ENCODE data around the gene DDR2.
"Not testable (repeated sequence)": the region's sequence is repeated elsewhere in the genome, so short reads cannot be mapped to it uniquely, and the experiment has no call there.

The DDR2 gene

DNA sequence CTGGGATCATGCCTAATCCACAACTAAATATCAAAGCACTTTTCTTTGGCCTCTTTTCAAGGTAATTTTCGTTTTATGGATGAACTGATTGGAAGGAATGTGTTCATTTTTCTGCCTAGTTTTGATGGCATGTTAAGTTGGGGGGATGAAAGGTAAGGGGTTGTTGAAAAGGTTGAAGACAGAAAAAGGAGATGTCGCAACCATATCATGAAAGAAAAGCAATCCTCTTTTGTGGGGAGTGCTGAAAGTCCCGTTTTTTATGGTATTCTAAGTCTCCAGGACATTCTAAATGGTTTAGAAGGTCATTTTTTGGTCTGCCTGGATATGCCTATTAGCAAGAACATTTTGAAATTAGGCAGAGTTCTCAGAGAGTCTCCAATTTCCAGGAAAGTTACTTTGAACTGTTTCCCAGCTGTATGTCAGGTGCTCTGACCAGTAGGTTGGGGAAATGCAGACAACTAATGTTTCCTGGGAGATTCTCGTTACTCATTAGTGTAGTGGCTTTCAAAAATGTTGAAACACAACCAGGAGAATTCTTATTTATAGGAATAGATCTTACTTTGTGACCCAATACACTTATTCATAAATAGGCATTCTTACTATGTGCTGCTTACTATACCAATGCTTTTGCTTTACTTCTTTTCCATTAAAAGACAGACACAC is 164.5 kb downstream of the DDR2 start:
- not testable (repeated sequence) for H3K79me2 ChIP-seq; H3K27me3 ChIP-seq (ENCODE audit: control insufficient read depth, insufficient read depth, low read length)

DNA sequence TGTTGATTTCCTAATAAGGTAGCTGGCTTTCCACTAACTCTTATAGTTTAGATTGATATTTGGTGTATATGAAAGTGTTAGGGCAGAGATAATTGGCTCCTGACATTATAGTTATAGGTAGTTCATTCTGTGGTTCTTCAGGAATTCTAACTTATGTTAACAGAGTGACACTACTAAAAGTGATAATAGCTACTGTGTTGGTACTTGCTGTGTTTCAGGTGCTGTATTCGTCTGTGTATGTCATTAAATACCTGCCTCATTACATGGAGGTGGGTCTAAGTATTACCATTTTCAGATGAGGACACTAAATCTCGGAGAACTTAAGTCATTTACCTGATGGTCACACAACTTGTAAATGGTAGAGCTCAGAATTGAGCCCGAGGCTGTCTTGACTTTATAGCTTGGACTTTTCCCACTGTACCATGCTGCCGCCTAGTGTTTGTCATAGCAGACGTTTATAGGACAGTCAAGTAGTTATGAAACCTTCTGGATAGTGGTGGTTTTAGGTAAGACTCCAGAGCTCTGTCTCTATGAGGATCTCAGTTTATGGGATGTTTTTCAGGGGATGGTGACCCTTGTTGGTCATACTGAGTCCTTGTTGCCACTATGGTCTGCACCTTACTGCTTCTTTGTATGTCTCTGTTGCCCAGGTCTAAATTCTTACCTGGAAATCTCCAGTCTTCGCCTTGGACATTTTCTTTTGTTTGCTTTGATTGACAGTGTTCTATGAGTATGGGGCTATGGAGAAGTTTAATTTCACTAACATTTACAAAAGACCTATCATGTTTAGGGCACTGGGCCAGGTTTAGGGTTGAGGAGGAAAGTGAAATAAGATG is 167.9 kb downstream of the DDR2 start:
- not testable (repeated sequence) for H3K9ac ChIP-seq; H3K36me3 ChIP-seq (ENCODE audit: control insufficient read depth, insufficient read depth, low read length)
- TF ChIP-seq, protein P1, sequence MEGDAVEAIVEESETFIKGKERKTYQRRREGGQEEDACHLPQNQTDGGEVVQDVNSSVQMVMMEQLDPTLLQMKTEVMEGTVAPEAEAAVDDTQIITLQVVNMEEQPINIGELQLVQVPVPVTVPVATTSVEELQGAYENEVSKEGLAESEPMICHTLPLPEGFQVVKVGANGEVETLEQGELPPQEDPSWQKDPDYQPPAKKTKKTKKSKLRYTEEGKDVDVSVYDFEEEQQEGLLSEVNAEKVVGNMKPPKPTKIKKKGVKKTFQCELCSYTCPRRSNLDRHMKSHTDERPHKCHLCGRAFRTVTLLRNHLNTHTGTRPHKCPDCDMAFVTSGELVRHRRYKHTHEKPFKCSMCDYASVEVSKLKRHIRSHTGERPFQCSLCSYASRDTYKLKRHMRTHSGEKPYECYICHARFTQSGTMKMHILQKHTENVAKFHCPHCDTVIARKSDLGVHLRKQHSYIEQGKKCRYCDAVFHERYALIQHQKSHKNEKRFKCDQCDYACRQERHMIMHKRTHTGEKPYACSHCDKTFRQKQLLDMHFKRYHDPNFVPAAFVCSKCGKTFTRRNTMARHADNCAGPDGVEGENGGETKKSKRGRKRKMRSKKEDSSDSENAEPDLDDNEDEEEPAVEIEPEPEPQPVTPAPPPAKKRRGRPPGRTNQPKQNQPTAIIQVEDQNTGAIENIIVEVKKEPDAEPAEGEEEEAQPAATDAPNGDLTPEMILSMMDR (IDR thresholded peaks at IDR 0.05): peak; percentile 37

More for the DNA sequence above, 164.5 kb downstream of the DDR2 start:
- not testable (repeated sequence) for H3K9ac ChIP-seq; H3K4me2 ChIP-seq (ENCODE audit: low read length); H3K4me3 ChIP-seq (ENCODE audit: low read depth, low read length); H3K4me1 ChIP-seq; H3K27ac ChIP-seq; H2AFZ ChIP-seq; H3K9me3 ChIP-seq (ENCODE audit: control insufficient read depth, low read length); H3K36me3 ChIP-seq (ENCODE audit: control insufficient read depth, insufficient read depth, low read length)

GRCh38 chr1:162807503-162807902 is 175.2 kb downstream of the DDR2 start:
- not testable (repeated sequence) for H3K27ac ChIP-seq; H3K4me3 ChIP-seq (ENCODE audit: low read depth, low read length); H3K36me3 ChIP-seq (ENCODE audit: control insufficient read depth, insufficient read depth, low read length); H3K9me3 ChIP-seq (ENCODE audit: control insufficient read depth, low read length); H2AFZ ChIP-seq; H3K9ac ChIP-seq; H3K79me2 ChIP-seq; H3K27me3 ChIP-seq (ENCODE audit: control insufficient read depth, insufficient read depth, low read length); H3K4me1 ChIP-seq; H3K4me2 ChIP-seq (ENCODE audit: low read length)

More for the DNA sequence above, 167.9 kb downstream of the DDR2 start:
- H3K4me3 ChIP-seq (ENCODE audit: low read depth, low read length); H3K4me1 ChIP-seq; H3K27me3 ChIP-seq (ENCODE audit: control insufficient read depth, insufficient read depth, low read length); H2AFZ ChIP-seq; H3K9me3 ChIP-seq (ENCODE audit: control insufficient read depth, low read length); H3K27ac ChIP-seq; H3K79me2 ChIP-seq; H3K4me2 ChIP-seq (ENCODE audit: low read length): not testable (repeated sequence)

- H3K36me3 ChIP-seq (ENCODE audit: control insufficient read depth, insufficient read depth, low read length); H3K27me3 ChIP-seq (ENCODE audit: control insufficient read depth, insufficient read depth, low read length); H3K4me2 ChIP-seq (ENCODE audit: low read length); H2AFZ ChIP-seq; H3K9ac ChIP-seq; H3K27ac ChIP-seq; H3K9me3 ChIP-seq (ENCODE audit: control insufficient read depth, low read length); H3K79me2 ChIP-seq; H3K4me3 ChIP-seq (ENCODE audit: low read depth, low read length); H3K4me1 ChIP-seq: not testable (repeated sequence)
Measured at GRCh38 chr1:162812357-162812756, 180.1 kb downstream of the DDR2 start.

GRCh38 chr1:162818136-162818535 is 185.9 kb downstream of the DDR2 start:
- not testable (repeated sequence) for H3K4me2 ChIP-seq (ENCODE audit: low read length); H3K9me3 ChIP-seq (ENCODE audit: control insufficient read depth, low read length); H3K36me3 ChIP-seq (ENCODE audit: control insufficient read depth, insufficient read depth, low read length)

GRCh38 chr1:162818666-162819065 is 186.4 kb downstream of the DDR2 start:
- H3K9ac ChIP-seq; H3K9me3 ChIP-seq (ENCODE audit: control insufficient read depth, low read length); H3K36me3 ChIP-seq (ENCODE audit: control insufficient read depth, insufficient read depth, low read length); H3K4me3 ChIP-seq (ENCODE audit: low read depth, low read length); H3K27me3 ChIP-seq (ENCODE audit: control insufficient read depth, insufficient read depth, low read length); H3K4me2 ChIP-seq (ENCODE audit: low read length); H3K79me2 ChIP-seq; H3K27ac ChIP-seq; H2AFZ ChIP-seq; H3K4me1 ChIP-seq: not testable (repeated sequence)

More at GRCh38 chr1:162818136-162818535, 185.9 kb downstream of the DDR2 start:
- not testable (repeated sequence) for H3K4me3 ChIP-seq (ENCODE audit: low read depth, low read length); H2AFZ ChIP-seq; H3K4me1 ChIP-seq; H3K79me2 ChIP-seq; H3K27ac ChIP-seq; H3K27me3 ChIP-seq (ENCODE audit: control insufficient read depth, insufficient read depth, low read length); H3K9ac ChIP-seq
